ENCODE measurements around the gene PPP2R3C. TPM values are rescaled to one million over a fixed set of nuclear protein-coding genes. Genes with fewer than 3 reads are reported as not detected.
A peak's percentile ranks its signal among the peaks of the same experiment; 100 is the strongest.

PPP2R3C gene
- total and polyA plus RNA-seq, 2 of the 13 experiments (the other 11 are each of a cell fraction or from before 2014, with no cell fraction given), result 63.4 to 102 TPM

- TF ChIP-seq, protein P1, sequence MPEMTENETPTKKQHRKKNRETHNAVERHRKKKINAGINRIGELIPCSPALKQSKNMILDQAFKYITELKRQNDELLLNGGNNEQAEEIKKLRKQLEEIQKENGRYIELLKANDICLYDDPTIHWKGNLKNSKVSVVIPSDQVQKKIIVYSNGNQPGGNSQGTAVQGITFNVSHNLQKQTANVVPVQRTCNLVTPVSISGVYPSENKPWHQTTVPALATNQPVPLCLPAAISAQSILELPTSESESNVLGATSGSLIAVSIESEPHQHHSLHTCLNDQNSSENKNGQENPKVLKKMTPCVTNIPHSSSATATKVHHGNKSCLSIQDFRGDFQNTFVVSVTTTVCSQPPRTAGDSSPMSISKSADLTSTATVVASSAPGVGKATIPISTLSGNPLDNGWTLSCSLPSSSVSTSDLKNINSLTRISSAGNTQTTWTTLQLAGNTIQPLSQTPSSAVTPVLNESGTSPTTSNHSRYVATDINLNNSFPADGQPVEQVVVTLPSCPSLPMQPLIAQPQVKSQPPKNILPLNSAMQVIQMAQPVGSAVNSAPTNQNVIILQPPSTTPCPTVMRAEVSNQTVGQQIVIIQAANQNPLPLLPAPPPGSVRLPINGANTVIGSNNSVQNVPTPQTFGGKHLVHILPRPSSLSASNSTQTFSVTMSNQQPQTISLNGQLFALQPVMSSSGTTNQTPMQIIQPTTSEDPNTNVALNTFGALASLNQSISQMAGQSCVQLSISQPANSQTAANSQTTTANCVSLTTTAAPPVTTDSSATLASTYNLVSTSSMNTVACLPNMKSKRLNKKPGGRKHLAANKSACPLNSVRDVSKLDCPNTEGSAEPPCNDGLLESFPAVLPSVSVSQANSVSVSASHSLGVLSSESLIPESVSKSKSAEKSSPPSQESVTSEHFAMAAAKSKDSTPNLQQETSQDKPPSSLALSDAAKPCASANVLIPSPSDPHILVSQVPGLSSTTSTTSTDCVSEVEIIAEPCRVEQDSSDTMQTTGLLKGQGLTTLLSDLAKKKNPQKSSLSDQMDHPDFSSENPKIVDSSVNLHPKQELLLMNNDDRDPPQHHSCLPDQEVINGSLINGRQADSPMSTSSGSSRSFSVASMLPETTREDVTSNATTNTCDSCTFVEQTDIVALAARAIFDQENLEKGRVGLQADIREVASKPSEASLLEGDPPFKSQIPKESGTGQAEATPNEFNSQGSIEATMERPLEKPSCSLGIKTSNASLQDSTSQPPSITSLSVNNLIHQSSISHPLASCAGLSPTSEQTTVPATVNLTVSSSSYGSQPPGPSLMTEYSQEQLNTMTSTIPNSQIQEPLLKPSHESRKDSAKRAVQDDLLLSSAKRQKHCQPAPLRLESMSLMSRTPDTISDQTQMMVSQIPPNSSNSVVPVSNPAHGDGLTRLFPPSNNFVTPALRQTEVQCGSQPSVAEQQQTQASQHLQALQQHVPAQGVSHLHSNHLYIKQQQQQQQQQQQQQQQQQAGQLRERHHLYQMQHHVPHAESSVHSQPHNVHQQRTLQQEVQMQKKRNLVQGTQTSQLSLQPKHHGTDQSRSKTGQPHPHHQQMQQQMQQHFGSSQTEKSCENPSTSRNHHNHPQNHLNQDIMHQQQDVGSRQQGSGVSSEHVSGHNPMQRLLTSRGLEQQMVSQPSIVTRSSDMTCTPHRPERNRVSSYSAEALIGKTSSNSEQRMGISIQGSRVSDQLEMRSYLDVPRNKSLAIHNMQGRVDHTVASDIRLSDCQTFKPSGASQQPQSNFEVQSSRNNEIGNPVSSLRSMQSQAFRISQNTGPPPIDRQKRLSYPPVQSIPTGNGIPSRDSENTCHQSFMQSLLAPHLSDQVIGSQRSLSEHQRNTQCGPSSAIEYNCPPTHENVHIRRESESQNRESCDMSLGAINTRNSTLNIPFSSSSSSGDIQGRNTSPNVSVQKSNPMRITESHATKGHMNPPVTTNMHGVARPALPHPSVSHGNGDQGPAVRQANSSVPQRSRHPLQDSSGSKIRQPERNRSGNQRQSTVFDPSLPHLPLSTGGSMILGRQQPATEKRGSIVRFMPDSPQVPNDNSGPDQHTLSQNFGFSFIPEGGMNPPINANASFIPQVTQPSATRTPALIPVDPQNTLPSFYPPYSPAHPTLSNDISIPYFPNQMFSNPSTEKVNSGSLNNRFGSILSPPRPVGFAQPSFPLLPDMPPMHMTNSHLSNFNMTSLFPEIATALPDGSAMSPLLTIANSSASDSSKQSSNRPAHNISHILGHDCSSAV (CRISPR knock-in tag; IDR thresholded peaks at IDR 0.05; ENCODE audit: borderline replicate concordance), result peak; percentile 26; the same call in 1 of the 2 replicates
- TF ChIP-seq RFXAP (CRISPR knock-in tag; IDR thresholded peaks at IDR 0.05; ENCODE audit: borderline replicate concordance) (peak; percentile 96), JDP2 (CRISPR knock-in tag; IDR thresholded peaks at IDR 0.05; ENCODE audit: borderline replicate concordance) (0 out of 2 replicates have a peak, but pooled peaks have one; percentile 23), CENPX (CRISPR knock-in tag; IDR thresholded peaks at IDR 0.05) (no peak), MAZ (IDR thresholded peaks at IDR 0.05; ENCODE audit: borderline replicate concordance, low read depth, low read length) (no peak; the same call in 1 of the 2 replicates), MAZ (CRISPR knock-in tag; IDR thresholded peaks at IDR 0.05; ENCODE audit: low read depth) (peak; percentile 92), TFDP2 (CRISPR knock-in tag; IDR thresholded peaks at IDR 0.05) (peak; percentile 98), ZNF879 (CRISPR knock-in tag; IDR thresholded peaks at IDR 0.05) (no peak; the same call in 1 of the 2 replicates), KLF11 (CRISPR knock-in tag; IDR thresholded peaks at IDR 0.05) (no peak; the same call in 1 of the 2 replicates), KDM2A (CRISPR knock-in tag; IDR thresholded peaks at IDR 0.05; ENCODE audit: borderline replicate concordance, low read depth) (peak; percentile 95), ASH2L (IDR thresholded peaks at IDR 0.05; ENCODE audit: insufficient read length, low read depth, low read length) (peak; percentile 100)
- TF ChIP-seq, protein P2, sequence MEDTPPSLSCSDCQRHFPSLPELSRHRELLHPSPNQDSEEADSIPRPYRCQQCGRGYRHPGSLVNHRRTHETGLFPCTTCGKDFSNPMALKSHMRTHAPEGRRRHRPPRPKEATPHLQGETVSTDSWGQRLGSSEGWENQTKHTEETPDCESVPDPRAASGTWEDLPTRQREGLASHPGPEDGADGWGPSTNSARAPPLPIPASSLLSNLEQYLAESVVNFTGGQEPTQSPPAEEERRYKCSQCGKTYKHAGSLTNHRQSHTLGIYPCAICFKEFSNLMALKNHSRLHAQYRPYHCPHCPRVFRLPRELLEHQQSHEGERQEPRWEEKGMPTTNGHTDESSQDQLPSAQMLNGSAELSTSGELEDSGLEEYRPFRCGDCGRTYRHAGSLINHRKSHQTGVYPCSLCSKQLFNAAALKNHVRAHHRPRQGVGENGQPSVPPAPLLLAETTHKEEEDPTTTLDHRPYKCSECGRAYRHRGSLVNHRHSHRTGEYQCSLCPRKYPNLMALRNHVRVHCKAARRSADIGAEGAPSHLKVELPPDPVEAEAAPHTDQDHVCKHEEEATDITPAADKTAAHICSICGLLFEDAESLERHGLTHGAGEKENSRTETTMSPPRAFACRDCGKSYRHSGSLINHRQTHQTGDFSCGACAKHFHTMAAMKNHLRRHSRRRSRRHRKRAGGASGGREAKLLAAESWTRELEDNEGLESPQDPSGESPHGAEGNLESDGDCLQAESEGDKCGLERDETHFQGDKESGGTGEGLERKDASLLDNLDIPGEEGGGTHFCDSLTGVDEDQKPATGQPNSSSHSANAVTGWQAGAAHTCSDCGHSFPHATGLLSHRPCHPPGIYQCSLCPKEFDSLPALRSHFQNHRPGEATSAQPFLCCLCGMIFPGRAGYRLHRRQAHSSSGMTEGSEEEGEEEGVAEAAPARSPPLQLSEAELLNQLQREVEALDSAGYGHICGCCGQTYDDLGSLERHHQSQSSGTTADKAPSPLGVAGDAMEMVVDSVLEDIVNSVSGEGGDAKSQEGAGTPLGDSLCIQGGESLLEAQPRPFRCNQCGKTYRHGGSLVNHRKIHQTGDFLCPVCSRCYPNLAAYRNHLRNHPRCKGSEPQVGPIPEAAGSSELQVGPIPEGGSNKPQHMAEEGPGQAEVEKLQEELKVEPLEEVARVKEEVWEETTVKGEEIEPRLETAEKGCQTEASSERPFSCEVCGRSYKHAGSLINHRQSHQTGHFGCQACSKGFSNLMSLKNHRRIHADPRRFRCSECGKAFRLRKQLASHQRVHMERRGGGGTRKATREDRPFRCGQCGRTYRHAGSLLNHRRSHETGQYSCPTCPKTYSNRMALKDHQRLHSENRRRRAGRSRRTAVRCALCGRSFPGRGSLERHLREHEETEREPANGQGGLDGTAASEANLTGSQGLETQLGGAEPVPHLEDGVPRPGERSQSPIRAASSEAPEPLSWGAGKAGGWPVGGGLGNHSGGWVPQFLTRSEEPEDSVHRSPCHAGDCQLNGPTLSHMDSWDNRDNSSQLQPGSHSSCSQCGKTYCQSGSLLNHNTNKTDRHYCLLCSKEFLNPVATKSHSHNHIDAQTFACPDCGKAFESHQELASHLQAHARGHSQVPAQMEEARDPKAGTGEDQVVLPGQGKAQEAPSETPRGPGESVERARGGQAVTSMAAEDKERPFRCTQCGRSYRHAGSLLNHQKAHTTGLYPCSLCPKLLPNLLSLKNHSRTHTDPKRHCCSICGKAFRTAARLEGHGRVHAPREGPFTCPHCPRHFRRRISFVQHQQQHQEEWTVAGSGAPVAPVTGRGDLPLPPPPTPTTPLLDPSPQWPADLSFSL (CRISPR knock-in tag; IDR thresholded peaks at IDR 0.05), result peak; percentile 72; the same call in 1 of the 2 replicates
These were observed at the start of gene PPP2R3C, which contains the start of gene PRORP (continued) for GRCh38 chr14:35121887-35122695.
